HEK293 (cell line): ENCODE data around the gene EME1.

ENCODE experiments used
- EGR2 ChIP-seq: fragments of 450-650 bp; formaldehyde crosslinking; IDR thresholded peaks from 2 replicates; pipeline ENCODE4 v1.5.1; 2016; ENCODE audit warnings: low read depth, missing biosample characterization, missing genetic modification characterization
- HIC1 ChIP-seq: fragments of 450-650 bp; formaldehyde crosslinking; IDR thresholded peaks from 2 replicates; pipeline ENCODE4 v1.5.1; 2016; ENCODE audit warnings: missing biosample characterization, missing genetic modification characterization
- KLF9 ChIP-seq: fragments of 450-650 bp; formaldehyde crosslinking; IDR thresholded peaks from 2 replicates; pipeline ENCODE4 v1.5.1; 2016; ENCODE audit warnings: missing biosample characterization, missing genetic modification characterization, low read depth
- REST ChIP-seq: fragments of 450-650 bp; formaldehyde crosslinking; IDR thresholded peaks from 2 replicates; pipeline ENCODE4 v1.5.1; 2016; ENCODE audit warnings: missing biosample characterization, missing genetic modification characterization
- SCRT2 ChIP-seq: fragments of 450-650 bp; formaldehyde crosslinking; IDR thresholded peaks from 2 replicates; pipeline ENCODE4 v1.5.1; 2016; ENCODE audit warnings: missing biosample characterization, missing genetic modification characterization
- YY1 ChIP-seq: fragments of 450-650 bp; formaldehyde crosslinking; IDR thresholded peaks from 2 replicates; pipeline ENCODE4 v1.5.1; 2018; ENCODE audit warnings: missing biosample characterization, missing genetic modification characterization
- ZBTB1 ChIP-seq: fragments of 450-650 bp; formaldehyde crosslinking; IDR thresholded peaks from 2 replicates; pipeline ENCODE4 v1.5.1; 2016; ENCODE audit warnings: missing biosample characterization, missing genetic modification characterization
- ZBTB8A ChIP-seq: fragments of 450-650 bp; formaldehyde crosslinking; IDR thresholded peaks from 2 replicates; pipeline ENCODE4 v1.5.1; 2016; ENCODE audit warnings: missing biosample characterization, missing genetic modification characterization
- ZFP37 ChIP-seq: fragments of 450-650 bp; formaldehyde crosslinking; IDR thresholded peaks from 2 replicates; pipeline ENCODE4 v1.5.1; 2016; ENCODE audit warnings: missing biosample characterization, missing genetic modification characterization
- ZNF138 ChIP-seq: fragments of 450-650 bp; formaldehyde crosslinking; IDR thresholded peaks from 2 replicates; pipeline ENCODE4 v1.5.1; 2016; ENCODE audit warnings: missing biosample characterization, missing genetic modification characterization, borderline replicate concordance
- ZNF148 ChIP-seq: fragments of 450-650 bp; formaldehyde crosslinking; IDR thresholded peaks from 2 replicates; pipeline ENCODE4 v1.5.0; 2017; ENCODE audit warnings: missing biosample characterization, missing genetic modification characterization, borderline replicate concordance
- ZNF202 ChIP-seq: fragments of 450-650 bp; formaldehyde crosslinking; IDR thresholded peaks from 2 replicates; pipeline ENCODE4 v1.5.1; 2016; ENCODE audit warnings: missing biosample characterization, missing genetic modification characterization, borderline replicate concordance
- ZNF274 ChIP-seq, 2 experiments: fragments of 200-500 bp in 1 of 2; fragments of 450-650 bp in 1 of 2; sonication (Bioruptor generic) in 1 of 2; formaldehyde crosslinking in 1 of 2; IDR thresholded peaks; 2 replicates each; pipeline versions ENCODE4 v1.5.1 to v1.6.1; 2014 to 2016; ENCODE audit warnings: borderline replicate concordance in 1 of 2, inconsistent platforms in 1 of 2, low read length in 1 of 2, missing biosample characterization in 1 of 2, missing genetic modification characterization in 1 of 2
- ZNF366 ChIP-seq: fragments of 450-650 bp; formaldehyde crosslinking; conservative IDR thresholded peaks from 2 replicates; pipeline ENCODE4 v1.5.1; 2016; ENCODE audit warnings: missing biosample characterization, missing genetic modification characterization
- ZNF707 ChIP-seq: fragments of 450-650 bp; formaldehyde crosslinking; IDR thresholded peaks from 2 replicates; pipeline ENCODE4 v1.5.1; 2016; ENCODE audit warnings: missing biosample characterization, missing genetic modification characterization
- ZNF76 ChIP-seq: fragments of 450-650 bp; formaldehyde crosslinking; IDR thresholded peaks from 2 replicates; pipeline ENCODE4; 2016; ENCODE audit warnings: low read depth, missing biosample characterization, missing genetic modification characterization, borderline replicate concordance
- ZNF776 ChIP-seq: fragments of 450-650 bp; formaldehyde crosslinking; IDR thresholded peaks from 2 replicates; pipeline ENCODE4 v1.5.0; 2017; ENCODE audit warnings: missing biosample characterization, missing genetic modification characterization, borderline replicate concordance
- ZNF785 ChIP-seq: fragments of 450-650 bp; formaldehyde crosslinking; IDR thresholded peaks from 2 replicates; pipeline ENCODE4 v1.5.1; 2016; ENCODE audit warnings: missing biosample characterization, missing genetic modification characterization
- ZNF792 ChIP-seq: fragments of 450-650 bp; formaldehyde crosslinking; IDR thresholded peaks from 2 replicates; pipeline ENCODE4 v1.5.1; 2016; ENCODE audit warnings: missing biosample characterization, missing genetic modification characterization
- ZSCAN16 ChIP-seq: fragments of 450-650 bp; formaldehyde crosslinking; IDR thresholded peaks from 2 replicates; pipeline ENCODE4 v1.5.1; 2016; ENCODE audit warnings: missing biosample characterization, missing genetic modification characterization
- ZSCAN23 ChIP-seq: fragments of 450-650 bp; formaldehyde crosslinking; IDR thresholded peaks from 2 replicates; pipeline ENCODE4 v1.5.1; 2016; ENCODE audit warnings: missing biosample characterization, missing genetic modification characterization
- ZSCAN4 ChIP-seq: fragments of 450-650 bp; formaldehyde crosslinking; IDR thresholded peaks from 2 replicates; pipeline ENCODE4 v1.5.1; 2017; ENCODE audit warnings: missing biosample characterization, missing genetic modification characterization
- ZXDB ChIP-seq: fragments of 450-650 bp; formaldehyde crosslinking; IDR thresholded peaks from 2 replicates; pipeline ENCODE4 v1.5.1; 2016; ENCODE audit warnings: missing biosample characterization, missing genetic modification characterization
- TF ChIP-seq, protein P1 (sequence below): fragments of 450-650 bp; formaldehyde crosslinking; IDR thresholded peaks from 2 replicates; pipeline ENCODE4 v1.5.1; 2016; ENCODE audit warnings: missing biosample characterization, missing genetic modification characterization

Gene EME1

DNA sequence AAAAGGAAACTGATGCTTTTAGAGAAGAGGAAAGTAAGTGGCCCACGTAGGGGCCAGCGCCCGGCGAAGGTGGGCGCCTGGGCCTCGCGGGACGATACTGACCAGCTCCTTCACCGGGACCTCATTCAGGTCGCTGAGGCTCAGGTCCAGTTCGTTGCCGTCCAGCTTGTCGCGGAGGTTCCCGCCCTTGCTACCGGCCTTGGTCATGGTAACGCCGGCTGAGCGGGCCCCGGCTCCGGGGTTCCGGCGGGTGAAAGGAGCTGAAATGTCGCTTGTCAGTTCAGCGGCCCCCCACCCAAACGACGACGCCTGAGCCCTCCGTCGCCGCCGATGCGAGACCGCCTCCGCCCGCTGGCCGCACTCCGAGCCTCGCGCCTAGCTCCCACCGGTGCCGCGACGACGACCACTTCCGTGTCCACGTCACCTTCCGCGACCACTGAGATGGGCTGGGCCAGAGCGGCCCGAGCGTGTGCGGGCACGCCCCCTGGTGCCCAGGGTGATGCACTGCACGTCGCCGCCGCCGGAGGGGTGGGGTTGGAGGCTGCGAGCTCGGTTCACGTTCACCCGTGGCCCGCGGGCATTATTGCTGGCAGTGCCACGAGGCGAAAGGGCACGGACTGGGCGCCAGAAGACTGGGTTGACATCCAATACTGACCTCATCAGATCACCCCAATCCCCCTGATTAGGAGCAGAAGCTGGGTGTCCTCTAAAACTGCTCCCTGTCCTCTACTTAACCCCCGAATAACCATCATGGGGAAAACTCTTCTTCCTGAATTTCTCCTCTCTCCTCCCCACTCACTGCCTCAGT lies 24.3 kb downstream of the EME1 start, which contains the start of gene LRRC59 (continued):
- TF ChIP-seq, protein P1, sequence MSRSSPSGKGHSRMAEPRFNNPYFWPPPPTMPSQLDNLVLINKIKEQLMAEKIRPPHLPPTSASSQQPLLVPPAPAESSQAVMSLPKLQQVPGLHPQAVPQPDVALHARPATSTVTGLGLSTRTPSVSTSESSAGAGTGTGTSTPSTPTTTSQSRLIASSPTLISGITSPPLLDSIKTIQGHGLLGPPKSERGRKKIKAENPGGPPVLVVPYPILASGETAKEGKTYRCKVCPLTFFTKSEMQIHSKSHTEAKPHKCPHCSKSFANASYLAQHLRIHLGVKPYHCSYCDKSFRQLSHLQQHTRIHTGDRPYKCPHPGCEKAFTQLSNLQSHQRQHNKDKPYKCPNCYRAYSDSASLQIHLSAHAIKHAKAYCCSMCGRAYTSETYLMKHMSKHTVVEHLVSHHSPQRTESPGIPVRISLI (tag by site-specific recombination): 0 out of 2 replicates have a peak, but pooled peaks have one; percentile 44
- TF ChIP-seq ZNF707 (tag by site-specific recombination) (peak; percentile 47; the same call in 1 of the 2 replicates), ZBTB8A (peak; percentile 50), REST (tag by site-specific recombination) (peak; percentile 52; the same call in 1 of the 2 replicates), ZNF76 (peak; percentile 85; the same call in 1 of the 2 replicates), EGR2 (tag by site-specific recombination) (peak; percentile 56), KLF9 (tag by site-specific recombination) (peak; percentile 80), ZBTB1 (tag by site-specific recombination) (no peak), ZNF785 (peak; percentile 94), ZNF138 (tag by site-specific recombination) (no peak), ZNF776 (tag by site-specific recombination) (no peak), ZSCAN16 (0 out of 2 replicates have a peak, but pooled peaks have one; percentile 70), ZSCAN23 (tag by site-specific recombination) (0 out of 2 replicates have a peak, but pooled peaks have one; percentile 68), ZNF274 (IDR thresholded peaks at IDR 0.05; ENCODE audit: low read length) (no peak), ZNF274 (tag by site-specific recombination; IDR thresholded peaks at IDR 0.05; ENCODE audit: borderline replicate concordance) (no peak), ZNF202 (tag by site-specific recombination) (no peak), HIC1 (tag by site-specific recombination) (peak; percentile 99), ZNF366 (no peak; the same call in 1 of the 2 replicates), YY1 (peak; percentile 76), ZNF148 (tag by site-specific recombination) (peak; percentile 95), ZFP37 (tag by site-specific recombination) (peak; percentile 91), SCRT2 (tag by site-specific recombination) (peak; percentile 61), ZXDB (tag by site-specific recombination) (peak; percentile 92), ZNF792 (tag by site-specific recombination) (no peak; the same call in 1 of the 2 replicates), ZSCAN4 (tag by site-specific recombination) (0 out of 2 replicates have a peak, but pooled peaks have one; percentile 72)
